Tibial nerve (tissue), 4 donors: Measurements from ENCODE around the gene MOGAT3. TPM values are rescaled to one million over a fixed set of nuclear protein-coding genes. Genes with fewer than 3 reads are reported as not detected.

Source experiments
- DNase-seq, 2 donors: peaks; one replicate each; pipeline ENCODE4 v3.0.0-alpha.2; 2019; ENCODE audit warnings: low spot score in 2 of 2
- H3K27ac ChIP-seq, 4 donors: fragments of 200-600 bp; sonication (generic) in 3 of 4; one replicate each; pipeline ENCODE4 v1.5.1; 2017 to 2019; ENCODE audit warnings: mild to moderate bottlenecking in 1 of 4
- H3K27me3 ChIP-seq, 2 donors: fragments of 200-600 bp; sonication (generic) in 1 of 2; one replicate each; pipeline versions ENCODE4 v1.5.1 to v1.6.0; 2017 to 2019
- H3K36me3 ChIP-seq, 3 donors: fragments of 200-600 bp; sonication (generic); one replicate each; pipeline ENCODE4 v1.5.1; 2018 to 2019
- H3K4me1 ChIP-seq, 4 donors: fragments of 200-600 bp; sonication (generic) in 3 of 4; one replicate each; pipeline ENCODE4 v1.5.1; 2017 to 2019
- H3K4me3 ChIP-seq, 4 donors: fragments of 200-600 bp; sonication (generic) in 3 of 4; one replicate each; pipeline ENCODE4 v1.5.1; 2017 to 2019; ENCODE audit warnings: mild to moderate bottlenecking in 1 of 4, moderate library complexity in 1 of 4
- H3K9me3 ChIP-seq, 4 donors: fragments of 200-600 bp; sonication (generic) in 3 of 4; one replicate each; pipeline ENCODE4 v1.5.1; 2017 to 2019
- CTCF ChIP-seq, 5 experiments: fragments of 200-600 bp in 3 of 5; fragments of 450-650 bp in 2 of 5; sonication (generic) in 3 of 5; IDR thresholded peaks; one replicate each; pipeline ENCODE4 v1.5.1; 2016 to 2019; ENCODE audit warnings: antibody characterized with exemption in 5 of 5, mild to moderate bottlenecking in 3 of 5, moderate library complexity in 2 of 5
- EP300 ChIP-seq, 2 donors: sonication (generic); formaldehyde crosslinking; IDR thresholded peaks; one replicate each; pipeline ENCODE4 v1.6.1; 2017; ENCODE audit warnings: antibody characterized with exemption in 2 of 2, mild to moderate bottlenecking in 1 of 2
- POLR2A ChIP-seq, 2 donors: fragments of 450-650 bp; IDR thresholded peaks; one replicate each; pipeline ENCODE4 v1.6.1; 2017; ENCODE audit warnings: antibody characterized with exemption in 2 of 2, mild to moderate bottlenecking in 2 of 2, moderate library complexity in 2 of 2
- WGBS, 2 donors: methylation state at CpG; one replicate each; pipeline ENCODE4 v1.1.5; 2018; 5-methylcytosine and 5-hydroxymethylcytosine counted together
- total RNA-seq, 4 donors: library from RNA; depleted of rRNA; stranded (reverse); fragments of >200 nt; gene quantifications; one replicate each; pipeline ENCODE4 v1.1.0, GENCODE V29; 2016

Gene MOGAT3
- total RNA-seq, 4 donors from 2014 or later = not detected

DNA sequence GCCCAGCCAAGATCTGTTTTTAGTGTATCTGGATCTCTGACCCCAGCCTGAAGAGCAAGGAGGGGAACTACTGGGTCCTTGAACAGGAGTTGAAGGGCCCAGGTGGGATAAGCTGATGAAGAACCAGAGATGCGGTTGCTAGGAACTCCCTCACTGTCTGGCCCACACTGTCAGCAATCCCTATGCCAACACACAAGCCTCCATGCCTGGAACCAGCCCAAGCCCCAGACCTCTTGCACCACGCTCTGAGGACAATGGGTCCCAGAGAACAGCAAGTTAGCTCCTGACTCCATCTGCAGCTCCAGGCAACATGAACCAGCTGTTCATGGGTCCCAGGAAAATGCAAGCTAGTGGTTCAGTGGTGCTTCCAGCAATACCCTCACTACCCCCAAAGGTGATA is 23.2 kb downstream of the MOGAT3 start:
- WGBS, 2 donors = 59 to 70% methylated on average over 2 of the region's 2 CpGs
- no peak for DNase-seq
- Histone ChIP-seq H3K4me3 (no peak overlapping the region), H3K36me3 (no peaks in the 10 kb centered on the region), H3K27me3 (peaks cover 0 to 96% of the 10 kb centered on the region in 2 donors), H3K4me1 (peaks cover 0 to 39% (median 17%) of the 10 kb centered on the region in 4 donors), H3K9me3 (no peaks in the 10 kb centered on the region), H3K27ac (no peak overlapping the region)
- TF ChIP-seq CTCF (IDR thresholded peaks at IDR 0.05) = no peak
- no peak for TF ChIP-seq POLR2A (IDR thresholded peaks at IDR 0.05)
- TF ChIP-seq EP300 (IDR thresholded peaks at IDR 0.05) = no peak

GRCh38 chr7:101175664-101176063 is 25.2 kb downstream of the MOGAT3 start:
- H3K27ac ChIP-seq = no peak overlapping the region
- no peaks in the 10 kb centered on the region for H3K36me3 ChIP-seq
- H3K27me3 ChIP-seq = peaks cover 3 to 100% of the 10 kb centered on the region in 2 donors
- no peaks in the 10 kb centered on the region for H3K9me3 ChIP-seq
- no peak overlapping the region for H3K4me3 ChIP-seq
- 22 to 37% methylated on average over 3 of the region's 3 CpGs for WGBS, 2 donors
- DNase-seq = no peak
- TF ChIP-seq CTCF (IDR thresholded peaks at IDR 0.05) (no peak), EP300 (IDR thresholded peaks at IDR 0.05) (no peak), POLR2A (IDR thresholded peaks at IDR 0.05) (no peak)
- H3K4me1 ChIP-seq = peaks cover 0 to 54% (median 26%) of the 10 kb centered on the region in 4 donors

DNA sequence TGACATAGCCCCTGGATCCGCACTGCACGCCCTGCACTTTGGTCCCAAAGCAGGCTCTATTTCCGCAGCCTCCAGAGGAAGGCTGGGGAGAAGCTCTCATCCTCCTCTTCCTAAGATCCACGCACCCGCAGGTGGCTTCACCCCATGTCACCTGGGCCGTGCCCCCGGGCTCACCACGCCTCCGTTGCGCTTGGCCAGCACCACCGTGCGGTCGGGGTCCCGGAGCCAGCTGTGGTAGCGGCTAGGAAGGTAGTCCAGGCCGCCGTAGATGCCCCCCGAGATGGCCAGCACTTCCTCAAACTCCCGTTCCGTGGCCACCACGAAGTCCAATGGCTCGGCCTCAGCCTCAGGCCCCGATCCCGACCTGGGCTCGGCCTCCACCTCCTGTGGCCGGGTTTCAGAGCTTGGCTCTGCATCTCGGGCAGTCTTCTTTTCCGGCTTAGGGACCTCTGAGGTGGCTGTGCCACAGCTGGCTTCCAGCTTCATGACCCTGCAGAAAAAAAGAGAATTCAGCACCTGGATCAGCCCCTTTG is 26.4 kb downstream of the MOGAT3 start:
- Histone ChIP-seq H3K36me3 (no peaks in the 10 kb centered on the region), H3K4me3 (no peak overlapping the region), H3K27me3 (peaks cover 3 to 100% of the 10 kb centered on the region in 2 donors), H3K4me1 (peaks cover 0 to 53% (median 28%) of the 10 kb centered on the region in 4 donors), H3K9me3 (no peaks in the 10 kb centered on the region), H3K27ac (no peak overlapping the region)
- WGBS, 2 donors = 5 to 9% methylated on average over 15 to 24 of the region's 28 CpGs
- DNase-seq = no peak
- TF ChIP-seq POLR2A (IDR thresholded peaks at IDR 0.05) = no peak

DNA sequence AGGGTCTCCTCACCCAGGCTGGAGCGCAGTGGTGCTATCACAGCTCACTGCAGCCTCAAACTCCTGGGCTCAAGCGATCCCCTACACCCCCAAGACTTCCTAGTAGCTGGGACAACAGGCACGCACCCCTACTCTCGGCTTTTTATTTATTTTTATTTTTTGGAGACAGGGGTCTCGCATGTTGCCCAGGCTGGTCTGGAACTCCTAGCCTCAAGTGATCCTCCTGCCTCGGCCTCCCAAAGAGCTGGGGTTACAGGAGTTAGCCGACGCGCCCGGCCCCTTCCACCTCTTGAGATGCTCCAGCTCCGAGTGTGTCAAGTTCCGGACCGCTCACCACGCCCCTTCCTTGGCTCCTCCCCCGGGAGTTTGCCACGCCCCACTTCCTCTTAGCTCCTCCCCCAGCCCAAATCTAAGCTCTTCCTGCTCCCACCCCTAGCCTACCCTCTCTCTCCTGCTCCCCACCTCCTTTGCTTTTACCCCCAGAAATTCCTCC is 27.0 kb downstream of the MOGAT3 start:
- no peak for TF ChIP-seq CTCF (IDR thresholded peaks at IDR 0.05)
- no peak for TF ChIP-seq EP300 (IDR thresholded peaks at IDR 0.05)
- no peak for TF ChIP-seq POLR2A (IDR thresholded peaks at IDR 0.05)
- Histone ChIP-seq H3K27me3 (peaks cover 3 to 100% of the 10 kb centered on the region in 2 donors), H3K36me3 (no peaks in the 10 kb centered on the region), H3K9me3 (no peaks in the 10 kb centered on the region), H3K27ac (no peak overlapping the region), H3K4me3 (peak overlapping the region in 1 of 4 donors; percentile 34), H3K4me1 (peaks cover 0 to 52% (median 27%) of the 10 kb centered on the region in 4 donors)
- no peak for DNase-seq
- 5 to 9% methylated on average over 16 of the region's 16 CpGs for WGBS, 2 donors

DNA sequence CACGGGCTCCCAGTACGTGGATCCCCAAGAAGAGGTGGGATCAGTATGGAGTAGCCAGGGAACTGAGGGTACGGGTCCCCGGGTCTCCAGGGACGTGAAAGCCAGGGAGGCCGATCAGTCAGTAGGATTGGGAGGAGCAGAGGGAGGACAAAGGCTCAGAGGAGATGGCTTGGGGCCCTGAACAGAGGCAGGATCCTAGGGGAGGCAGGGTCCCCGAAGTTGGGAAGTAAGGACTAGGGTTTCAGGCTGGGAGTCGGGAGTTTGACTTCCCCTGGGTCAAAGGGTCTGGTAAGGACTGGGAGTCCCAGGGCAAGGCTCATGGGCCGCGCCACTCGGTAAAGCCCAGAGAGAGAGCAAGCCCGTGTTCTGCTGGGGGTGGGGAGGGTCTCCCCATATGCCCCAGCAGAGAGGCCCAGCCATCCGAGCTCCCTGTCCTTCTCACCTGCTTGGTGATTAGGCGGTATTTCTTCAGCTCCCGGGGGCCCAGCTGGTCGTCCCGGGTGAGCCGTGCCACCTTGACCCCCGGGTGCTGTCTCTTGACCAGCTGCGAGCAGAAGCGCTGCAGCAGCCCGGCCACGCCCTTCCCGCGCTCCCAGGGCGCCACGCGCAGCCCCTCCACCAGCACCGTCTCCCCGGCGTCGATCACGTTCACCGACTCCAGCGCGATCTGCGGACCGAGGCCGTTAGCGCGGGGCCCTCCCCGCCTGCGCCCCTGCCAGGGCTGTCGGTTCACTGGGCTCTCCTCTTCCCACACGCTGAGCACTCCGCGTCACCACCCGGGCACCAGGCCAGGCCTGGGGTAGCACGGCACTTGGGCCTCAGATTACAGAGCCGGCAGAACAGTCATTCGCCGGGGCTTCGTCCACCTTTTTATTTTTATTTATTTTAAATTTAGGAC is 27.7 kb downstream of the MOGAT3 start:
- Histone ChIP-seq H3K27ac (no peak overlapping the region), H3K4me3 (peak overlapping the region in 1 of 4 donors; percentile 34), H3K36me3 (no peaks in the 10 kb centered on the region), H3K9me3 (no peaks in the 10 kb centered on the region), H3K27me3 (peaks cover 3 to 100% of the 10 kb centered on the region in 2 donors), H3K4me1 (peaks cover 0 to 51% (median 27%) of the 10 kb centered on the region in 4 donors)
- TF ChIP-seq POLR2A (IDR thresholded peaks at IDR 0.05) (no peak), EP300 (IDR thresholded peaks at IDR 0.05) (no peak)
- WGBS, 2 donors = 1% methylated on average over 31 to 49 of the region's 53 CpGs
- no peak for DNase-seq
